ENCODE data around the gene SH3RF3. TPM values are rescaled to one million over a fixed set of nuclear protein-coding genes. Genes with fewer than 3 reads are reported as not detected.

Gene SH3RF3
- total RNA-seq, 1 experiment from 2014 or later = 21.7 TPM

- no peak for TF ChIP-seq CTCF (IDR thresholded peaks at IDR 0.05; ENCODE audit: unreplicated experiment)
- no peaks in the 10 kb centered on the region for H3K36me3 Mint-ChIP-seq (ENCODE audit: insufficient read depth, unreplicated experiment)
- H3K27me3 Mint-ChIP-seq (ENCODE audit: insufficient read depth, unreplicated experiment) = no peaks in the 10 kb centered on the region
- H3K9me3 Mint-ChIP-seq (ENCODE audit: unreplicated experiment) = no peaks in the 10 kb centered on the region
- intact Hi-C loops (cut with micrococcal nuclease) = no loop called here
- DNase-seq (ENCODE audit: unreplicated experiment) = no peak
- ChIA-PET CTCF (no interaction called here), POLR2A (interaction anchor here (0.6 to 0.7 kb wide), 2 partner anchors 10 to 21 kb away, joined by 3 read pairs; no protein-coding TSS in a partner anchor)
- no peak overlapping the region for H3K27ac Mint-ChIP-seq (ENCODE audit: low read depth, unreplicated experiment)
- no peak overlapping the region for H3K4me3 Mint-ChIP-seq (ENCODE audit: unreplicated experiment)
- no TSS peak for BruUV-seq (replicated peaks)
- peaks cover 23% of the 10 kb centered on the region for H3K4me1 Mint-ChIP-seq (ENCODE audit: insufficient read depth, unreplicated experiment)
Measured at GRCh38 chr2:109231428-109231827, 102.4 kb downstream of the SH3RF3 start.

GRCh38 chr2:109231996-109232705, 103.1 kb downstream of the SH3RF3 start:
- ChIA-PET CTCF (no interaction called here), POLR2A (interaction anchor here (0.6 to 0.7 kb wide), 2 partner anchors 9 to 20 kb away, joined by 3 read pairs; no protein-coding TSS in a partner anchor)
- no peaks in the 10 kb centered on the region for H3K27me3 Mint-ChIP-seq (ENCODE audit: insufficient read depth, unreplicated experiment)
- no peak overlapping the region for H3K27ac Mint-ChIP-seq (ENCODE audit: low read depth, unreplicated experiment)
- intact Hi-C loops (cut with micrococcal nuclease) = no loop called here
- no peak for TF ChIP-seq CTCF (IDR thresholded peaks at IDR 0.05; ENCODE audit: unreplicated experiment)
- DNase-seq (ENCODE audit: unreplicated experiment) = no peak
- no peaks in the 10 kb centered on the region for H3K36me3 Mint-ChIP-seq (ENCODE audit: insufficient read depth, unreplicated experiment)
- H3K9me3 Mint-ChIP-seq (ENCODE audit: unreplicated experiment) = no peaks in the 10 kb centered on the region
- H3K4me3 Mint-ChIP-seq (ENCODE audit: unreplicated experiment) = no peak overlapping the region
- H3K4me1 Mint-ChIP-seq (ENCODE audit: insufficient read depth, unreplicated experiment) = peaks cover 29% of the 10 kb centered on the region
- BruUV-seq (replicated peaks) = no TSS peak

- Mint-ChIP-seq H3K27me3 (ENCODE audit: insufficient read depth, unreplicated experiment) (no peaks in the 10 kb centered on the region), H3K4me3 (ENCODE audit: unreplicated experiment) (no peak overlapping the region), H3K27ac (ENCODE audit: low read depth, unreplicated experiment) (no peak overlapping the region), H3K4me1 (ENCODE audit: insufficient read depth, unreplicated experiment) (peaks cover 30% of the 10 kb centered on the region), H3K36me3 (ENCODE audit: insufficient read depth, unreplicated experiment) (no peaks in the 10 kb centered on the region), H3K9me3 (ENCODE audit: unreplicated experiment) (no peaks in the 10 kb centered on the region)
- no TSS peak for BruUV-seq (replicated peaks)
- intact Hi-C loops (cut with micrococcal nuclease) = no loop called here
- ChIA-PET CTCF (no interaction called here), POLR2A (no interaction called here)
- no peak for TF ChIP-seq CTCF (IDR thresholded peaks at IDR 0.05; ENCODE audit: unreplicated experiment)
- DNase-seq (ENCODE audit: unreplicated experiment) = no peak
Measured at GRCh38 chr2:109232909-109233308, 103.9 kb downstream of the SH3RF3 start.

- TF ChIP-seq CTCF (IDR thresholded peaks at IDR 0.05; ENCODE audit: unreplicated experiment) = no peak
- BruUV-seq (replicated peaks) = no TSS peak
- Mint-ChIP-seq H3K27ac (ENCODE audit: low read depth, unreplicated experiment) (no peak overlapping the region), H3K27me3 (ENCODE audit: insufficient read depth, unreplicated experiment) (no peaks in the 10 kb centered on the region), H3K9me3 (ENCODE audit: unreplicated experiment) (no peaks in the 10 kb centered on the region), H3K36me3 (ENCODE audit: insufficient read depth, unreplicated experiment) (no peaks in the 10 kb centered on the region), H3K4me1 (ENCODE audit: insufficient read depth, unreplicated experiment) (peaks cover 30% of the 10 kb centered on the region), H3K4me3 (ENCODE audit: unreplicated experiment) (no peak overlapping the region)
- intact Hi-C loops (cut with micrococcal nuclease) = no loop called here
- ChIA-PET CTCF (interaction anchor here (0.6 kb wide), 1 partner anchor 13 kb away, joined by 6 read pairs; no protein-coding TSS in a partner anchor), POLR2A (no interaction called here)
- no peak for DNase-seq (ENCODE audit: unreplicated experiment)
Measured at GRCh38 chr2:109233643-109234042, 104.6 kb downstream of the SH3RF3 start.
